ENCODE measurements around the gene ERP29. TPM values are rescaled to one million over a fixed set of nuclear protein-coding genes. Genes with fewer than 3 reads are reported as not detected.

Gene ERP29
- polyA plus RNA-seq, 1 donor (not counting 4 experiments of a cell fraction or from before 2014, with no cell fraction given), result 89.4 TPM

DNA sequence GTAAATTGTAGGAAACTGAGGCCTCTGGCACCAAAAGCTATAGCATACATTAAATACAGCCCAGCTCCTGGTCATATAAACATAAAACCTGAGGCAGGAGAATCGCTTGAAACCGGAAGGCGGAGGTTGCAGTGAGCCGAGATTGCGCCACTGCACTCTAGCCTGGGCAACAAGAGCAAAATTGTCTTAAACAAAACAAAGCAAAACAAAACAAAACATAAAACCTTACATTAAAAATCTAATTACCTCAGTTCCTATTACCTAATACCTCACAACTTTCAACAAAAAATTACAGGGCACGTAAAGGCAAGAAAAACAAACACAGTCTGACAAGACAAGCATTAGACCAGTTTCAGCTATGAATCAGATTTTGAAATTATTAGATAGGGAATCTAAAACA lies 36.9 kb upstream of the ERP29 start:
- H3K4me1 ChIP-seq (ENCODE audit: control insufficient read depth, extremely low read depth, insufficient read depth, low read length), result no peaks in the 10 kb centered on the region
- H3K9ac ChIP-seq (ENCODE audit: control insufficient read depth, extremely low read depth, insufficient read depth, low read length), result no peak overlapping the region
- no peak overlapping the region for H3K4me3 ChIP-seq (ENCODE audit: control insufficient read depth in 2 of 3, extremely low read depth in 1 of 3, insufficient read depth in 2 of 3, low read depth in 1 of 3, low read length in 3 of 3)
- no peak for DNase-seq (ENCODE audit: low read depth, low spot score)
- no peak overlapping the region for H2AFZ ChIP-seq (ENCODE audit: control insufficient read depth, low read length)
- no peak for TF ChIP-seq EZH2 (IDR thresholded peaks at IDR 0.05; ENCODE audit: low read length)
- TF ChIP-seq, protein P1, sequence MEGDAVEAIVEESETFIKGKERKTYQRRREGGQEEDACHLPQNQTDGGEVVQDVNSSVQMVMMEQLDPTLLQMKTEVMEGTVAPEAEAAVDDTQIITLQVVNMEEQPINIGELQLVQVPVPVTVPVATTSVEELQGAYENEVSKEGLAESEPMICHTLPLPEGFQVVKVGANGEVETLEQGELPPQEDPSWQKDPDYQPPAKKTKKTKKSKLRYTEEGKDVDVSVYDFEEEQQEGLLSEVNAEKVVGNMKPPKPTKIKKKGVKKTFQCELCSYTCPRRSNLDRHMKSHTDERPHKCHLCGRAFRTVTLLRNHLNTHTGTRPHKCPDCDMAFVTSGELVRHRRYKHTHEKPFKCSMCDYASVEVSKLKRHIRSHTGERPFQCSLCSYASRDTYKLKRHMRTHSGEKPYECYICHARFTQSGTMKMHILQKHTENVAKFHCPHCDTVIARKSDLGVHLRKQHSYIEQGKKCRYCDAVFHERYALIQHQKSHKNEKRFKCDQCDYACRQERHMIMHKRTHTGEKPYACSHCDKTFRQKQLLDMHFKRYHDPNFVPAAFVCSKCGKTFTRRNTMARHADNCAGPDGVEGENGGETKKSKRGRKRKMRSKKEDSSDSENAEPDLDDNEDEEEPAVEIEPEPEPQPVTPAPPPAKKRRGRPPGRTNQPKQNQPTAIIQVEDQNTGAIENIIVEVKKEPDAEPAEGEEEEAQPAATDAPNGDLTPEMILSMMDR (optimal IDR thresholded peaks at IDR 0.05 in 1 of 3, IDR thresholded peaks at IDR 0.05 in 1 of 3, conservative IDR thresholded peaks at IDR 0.05 in 1 of 3; ENCODE audit: extremely low read depth in 1 of 3, insufficient read depth in 2 of 3, low read length in 3 of 3), result no peak
- H3K9me3 ChIP-seq (ENCODE audit: control insufficient read depth, low read depth, low read length), result no peaks in the 10 kb centered on the region
- no peaks in the 10 kb centered on the region for H3K36me3 ChIP-seq (ENCODE audit: control insufficient read depth in 2 of 2, extremely low read depth in 1 of 2, insufficient read depth in 2 of 2, low read length in 2 of 2)
- dilution Hi-C loops (cut with MboI; ENCODE audit: extremely low pct_ligation_motif_present, low sequenced_read_pairs), result no loop called here
- H3K4me2 ChIP-seq (ENCODE audit: control insufficient read depth, extremely low read depth, insufficient read depth, low read depth, low read length), result no peak overlapping the region
- H4K20me1 ChIP-seq (ENCODE audit: control insufficient read depth, extremely low read depth, insufficient read depth, low read length), result no peaks in the 10 kb centered on the region
- FAIRE-seq, result no peak
- no peaks in the 10 kb centered on the region for H3K27me3 ChIP-seq (ENCODE audit: control insufficient read depth, extremely low read depth, insufficient read depth, low read length)
- H3K9me1 ChIP-seq (ENCODE audit: control insufficient read depth, extremely low read depth, insufficient read depth, low read length), result no peaks in the 10 kb centered on the region
- H3K27ac ChIP-seq (ENCODE audit: control insufficient read depth, insufficient read depth, low read length), result no peak overlapping the region
- no peaks in the 10 kb centered on the region for H3K79me2 ChIP-seq (ENCODE audit: control insufficient read depth, insufficient read depth, low read length)

- H3K4me3 ChIP-seq (ENCODE audit: control insufficient read depth in 2 of 3, extremely low read depth in 1 of 3, insufficient read depth in 2 of 3, low read depth in 1 of 3, low read length in 3 of 3), result no peak overlapping the region
- H3K4me1 ChIP-seq (ENCODE audit: control insufficient read depth, extremely low read depth, insufficient read depth, low read length), result no peaks in the 10 kb centered on the region
- no peak overlapping the region for H3K27ac ChIP-seq (ENCODE audit: control insufficient read depth, insufficient read depth, low read length)
- TF ChIP-seq EZH2 (IDR thresholded peaks at IDR 0.05; ENCODE audit: low read length), result no peak
- TF ChIP-seq, protein P1 (optimal IDR thresholded peaks at IDR 0.05 in 1 of 3, IDR thresholded peaks at IDR 0.05 in 1 of 3, conservative IDR thresholded peaks at IDR 0.05 in 1 of 3; ENCODE audit: extremely low read depth in 1 of 3, insufficient read depth in 2 of 3, low read length in 3 of 3), result no peak
- no peak overlapping the region for H2AFZ ChIP-seq (ENCODE audit: control insufficient read depth, low read length)
- FAIRE-seq, result no peak
- dilution Hi-C loops (cut with MboI; ENCODE audit: extremely low pct_ligation_motif_present, low sequenced_read_pairs), result no loop called here
- no peaks in the 10 kb centered on the region for H4K20me1 ChIP-seq (ENCODE audit: control insufficient read depth, extremely low read depth, insufficient read depth, low read length)
- no peak overlapping the region for H3K9ac ChIP-seq (ENCODE audit: control insufficient read depth, extremely low read depth, insufficient read depth, low read length)
- no peaks in the 10 kb centered on the region for H3K27me3 ChIP-seq (ENCODE audit: control insufficient read depth, extremely low read depth, insufficient read depth, low read length)
- H3K9me3 ChIP-seq (ENCODE audit: control insufficient read depth, low read depth, low read length), result no peaks in the 10 kb centered on the region
- no peak for DNase-seq (ENCODE audit: low read depth, low spot score)
- H3K4me2 ChIP-seq (ENCODE audit: control insufficient read depth, extremely low read depth, insufficient read depth, low read depth, low read length), result no peak overlapping the region
- no peaks in the 10 kb centered on the region for H3K36me3 ChIP-seq (ENCODE audit: control insufficient read depth in 2 of 2, extremely low read depth in 1 of 2, insufficient read depth in 2 of 2, low read length in 2 of 2)
- no peaks in the 10 kb centered on the region for H3K9me1 ChIP-seq (ENCODE audit: control insufficient read depth, extremely low read depth, insufficient read depth, low read length)
- H3K79me2 ChIP-seq (ENCODE audit: control insufficient read depth, insufficient read depth, low read length), result no peaks in the 10 kb centered on the region
These were observed 36.4 kb upstream of the ERP29 start for GRCh38 chr12:111976860-111977259.
